ENCODE results near the gene SMIM41.
"Not testable (repeated sequence)": the region's sequence is repeated elsewhere in the genome, so short reads cannot be mapped to it uniquely, and the experiment has no call there.

Gene SMIM41

GRCh38 chr12:52085682-52086180 lies 6.2 kb downstream of the SMIM41 start:
- no peak for DNase-seq

GRCh38 chr12:52086366-52086765 lies 6.9 kb downstream of the SMIM41 start:
- DNase-seq = no peak

GRCh38 chr12:52086944-52087835 lies 7.7 kb downstream of the SMIM41 start:
- no peak for DNase-seq

GRCh38 chr12:52087961-52088820 lies 8.7 kb downstream of the SMIM41 start:
- no peak for DNase-seq

- DNase-seq = no peak
Observed at GRCh38 chr12:52089491-52089890, 10.0 kb downstream of the SMIM41 start.

- DNase-seq = no peak
Observed at GRCh38 chr12:52090291-52090690, 10.8 kb downstream of the SMIM41 start.

- no peak for DNase-seq
Observed at GRCh38 chr12:52091061-52091460, 11.6 kb downstream of the SMIM41 start.

GRCh38 chr12:52091869-52092268 lies 12.4 kb downstream of the SMIM41 start:
- no peak for DNase-seq

- no peak for DNase-seq
Observed at GRCh38 chr12:52093346-52093745, 13.8 kb downstream of the SMIM41 start.

GRCh38 chr12:52096332-52097044 lies 17.0 kb downstream of the SMIM41 start:
- no peak for DNase-seq

- DNase-seq = no peak
Observed at GRCh38 chr12:52097045-52097666, 17.7 kb downstream of the SMIM41 start.

- DNase-seq = not testable (repeated sequence)
Observed at GRCh38 chr12:52104431-52105089, 25.1 kb downstream of the SMIM41 start.

GRCh38 chr12:52116222-52117125 lies 37.0 kb downstream of the SMIM41 start:
- not testable (repeated sequence) for DNase-seq

- DNase-seq = not testable (repeated sequence)
Observed at GRCh38 chr12:52117806-52118475, 38.4 kb downstream of the SMIM41 start.

- no peak for DNase-seq
Observed at GRCh38 chr12:52119398-52120254, 40.1 kb downstream of the SMIM41 start.

GRCh38 chr12:52120951-52121823 lies 41.7 kb downstream of the SMIM41 start:
- DNase-seq = no peak

GRCh38 chr12:52121824-52122539 lies 42.5 kb downstream of the SMIM41 start:
- peak; percentile 44 for DNase-seq
